K562 (cell line): ENCODE data around the gene AUNIP. TPM values are rescaled to one million over a fixed set of nuclear protein-coding genes. Genes with fewer than 3 reads are reported as not detected.

Experiments
- ATF1 ChIP-seq, 2 experiments: fragments of 450-650 bp in 1 of 2; IDR thresholded peaks; 2 replicates each; pipeline ENCODE4 v1.6.1; 2016; ENCODE audit warnings: missing compliant biosample characterization in 1 of 2, missing genetic modification characterization in 1 of 2
- BRCA1 ChIP-seq, 2 experiments: fragments of 450-650 bp in 1 of 2; sonication (generic) in 1 of 2; formaldehyde crosslinking in 1 of 2; IDR thresholded peaks; 2 replicates each; pipeline versions ENCODE4 v1.5.0 to v1.6.1; 2017 to 2020; ENCODE audit warnings: mild to moderate bottlenecking in 1 of 2, missing genetic modification reagents in 1 of 2
- CBX2 ChIP-seq: fragments of 200-600 bp; sonication (generic); IDR thresholded peaks from one replicate; pipeline ENCODE4 v1.6.1; 2012; ENCODE audit warnings: mild to moderate bottlenecking, low read length, inconsistent platforms; ENCODE audit not compliant: insufficient read depth, poor library complexity, severe bottlenecking
- ILK ChIP-seq: fragments of 450-650 bp; IDR thresholded peaks from 2 replicates; pipeline ENCODE4 v1.6.1; 2016; ENCODE audit warnings: missing genetic modification characterization, low read depth, mild to moderate bottlenecking, missing compliant biosample characterization, moderate library complexity, borderline replicate concordance
- KLF1 ChIP-seq: fragments of 450-650 bp; IDR thresholded peaks from 2 replicates; pipeline ENCODE4 v1.6.1; 2016; ENCODE audit warnings: missing genetic modification characterization, missing compliant biosample characterization
- NRF1 ChIP-seq, 2 experiments: fragments of 450-650 bp; IDR thresholded peaks in 1 of 2; conservative IDR thresholded peaks in 1 of 2; 2 replicates each; pipeline ENCODE4 v1.6.1; 2014; ENCODE audit warnings: mild to moderate bottlenecking in 2 of 2
- PRDM10 ChIP-seq: fragments of 450-650 bp; IDR thresholded peaks from 2 replicates; pipeline ENCODE4 v1.6.1; 2018; ENCODE audit not compliant: partially characterized antibody
- RAD51 ChIP-seq: fragments of 450-650 bp; IDR thresholded peaks from 2 replicates; pipeline ENCODE4 v1.7.1; 2016; ENCODE audit warnings: low read depth, mild to moderate bottlenecking, borderline replicate concordance
- SFPQ ChIP-seq: fragments of 200-400 bp; formaldehyde crosslinking; IDR thresholded peaks from 2 replicates; pipeline ENCODE4 v1.6.1; 2017; ENCODE audit warnings: mild to moderate bottlenecking, low read depth, low read length, moderate library complexity
- ZNF316 ChIP-seq: fragments of 450-650 bp; IDR thresholded peaks from 2 replicates; pipeline ENCODE4 v1.6.1; 2016
- ZNF740 ChIP-seq, 3 experiments: fragments of 200-800 bp in 1 of 3; sonication (Bioruptor generic) in 1 of 3; sonication (generic) in 1 of 3; formaldehyde crosslinking in 1 of 3; IDR thresholded peaks; 2 replicates each; pipeline versions ENCODE4 v1.6.1 to v1.8.0; 2016 to 2022; ENCODE audit warnings: mild to moderate bottlenecking in 2 of 3, missing compliant biosample characterization in 2 of 3, missing genetic modification characterization in 2 of 3, missing genetic modification reagents in 1 of 3
- polyA plus RNA-seq, 8 experiments: library from polyadenylated mRNA; depleted of rRNA in 4 of 8; stranded (reverse) in 5 of 8; unstranded in 3 of 8; fragments of >200 nt; fragmentation: Nextera tagmentation in 2 of 8; fragmentation: Illumina TruSeq in 1 of 8; extraction: Ambion mirVana in 2 of 8; extraction: Trizol in 1 of 8; gene quantifications; 2 replicates each; pipeline versions ENCODE4 v1.2.1 to v1.2.3, GENCODE V29; 2011 to 2014; ENCODE audit warnings: inconsistent platforms in 1 of 8, missing spikeins in 1 of 8
- total RNA-seq, 7 experiments: library from RNA; depleted of rRNA in 6 of 7; stranded (reverse); fragments of >200 nt in 6 of 7; fragmentation: Illumina TruSeq in 2 of 7; extraction: Trizol in 2 of 7; gene quantifications; 2 replicates each; pipeline versions ENCODE4 v1.2.1 to v1.2.3, GENCODE V29; 2011 to 2021; ENCODE audit warnings: low replicate concordance in 1 of 7
- TF ChIP-seq, protein P1 (sequence below): fragments of 450-650 bp; IDR thresholded peaks from 2 replicates; pipeline ENCODE4 v1.6.1; 2014; ENCODE audit warnings: low read depth, mild to moderate bottlenecking, moderate library complexity, borderline replicate concordance
- TF ChIP-seq, protein P2 (sequence below): fragments of 450-650 bp; IDR thresholded peaks from 2 replicates; pipeline ENCODE4 v1.6.1; 2016
- TF ChIP-seq, protein P3 (sequence below): sonication (generic); formaldehyde crosslinking; IDR thresholded peaks from 2 replicates; pipeline ENCODE4 v1.8.0; 2022; ENCODE audit warnings: missing genetic modification reagents, mild to moderate bottlenecking, moderate library complexity, borderline replicate concordance

The AUNIP gene
- total and polyA plus RNA-seq, 9 of the 15 experiments (the other 6 are each of a cell fraction or from before 2014, with no cell fraction given) = 12.1 to 53.8 (median 47.1) TPM

- no peak for TF ChIP-seq SFPQ
- TF ChIP-seq RAD51 = no peak
- TF ChIP-seq BRCA1 (IDR thresholded peaks at IDR 0.05) = no peak
- no peak for TF ChIP-seq BRCA1 (CRISPR knock-in tag; IDR thresholded peaks at IDR 0.05)
- no peak for TF ChIP-seq ATF1 (CRISPR knock-in tag; IDR thresholded peaks at IDR 0.05)
- TF ChIP-seq ATF1 (tag; IDR thresholded peaks at IDR 0.05) = peak; percentile 61
- TF ChIP-seq ZNF740 (CRISPR knock-in tag; IDR thresholded peaks at IDR 0.05) = peak; percentile 91
- peak in 1 of 2 experiments; percentile 69; a peak in 2 of 4 replicates for TF ChIP-seq ZNF740 (tag; IDR thresholded peaks at IDR 0.05)
- peak; percentile 2; the same call in 1 of the 2 replicates for TF ChIP-seq ZNF316
- peak in 1 of 2 experiments; percentile 9; a peak in 1 of 4 replicates for TF ChIP-seq NRF1 (conservative IDR thresholded peaks at IDR 0.05 in 1 of 2, IDR thresholded peaks at IDR 0.05 in 1 of 2)
- TF ChIP-seq, protein P1, sequence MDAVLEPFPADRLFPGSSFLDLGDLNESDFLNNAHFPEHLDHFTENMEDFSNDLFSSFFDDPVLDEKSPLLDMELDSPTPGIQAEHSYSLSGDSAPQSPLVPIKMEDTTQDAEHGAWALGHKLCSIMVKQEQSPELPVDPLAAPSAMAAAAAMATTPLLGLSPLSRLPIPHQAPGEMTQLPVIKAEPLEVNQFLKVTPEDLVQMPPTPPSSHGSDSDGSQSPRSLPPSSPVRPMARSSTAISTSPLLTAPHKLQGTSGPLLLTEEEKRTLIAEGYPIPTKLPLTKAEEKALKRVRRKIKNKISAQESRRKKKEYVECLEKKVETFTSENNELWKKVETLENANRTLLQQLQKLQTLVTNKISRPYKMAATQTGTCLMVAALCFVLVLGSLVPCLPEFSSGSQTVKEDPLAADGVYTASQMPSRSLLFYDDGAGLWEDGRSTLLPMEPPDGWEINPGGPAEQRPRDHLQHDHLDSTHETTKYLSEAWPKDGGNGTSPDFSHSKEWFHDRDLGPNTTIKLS = 0 out of 2 replicates have a peak, but pooled peaks have one; percentile 28
- TF ChIP-seq, protein P2, sequence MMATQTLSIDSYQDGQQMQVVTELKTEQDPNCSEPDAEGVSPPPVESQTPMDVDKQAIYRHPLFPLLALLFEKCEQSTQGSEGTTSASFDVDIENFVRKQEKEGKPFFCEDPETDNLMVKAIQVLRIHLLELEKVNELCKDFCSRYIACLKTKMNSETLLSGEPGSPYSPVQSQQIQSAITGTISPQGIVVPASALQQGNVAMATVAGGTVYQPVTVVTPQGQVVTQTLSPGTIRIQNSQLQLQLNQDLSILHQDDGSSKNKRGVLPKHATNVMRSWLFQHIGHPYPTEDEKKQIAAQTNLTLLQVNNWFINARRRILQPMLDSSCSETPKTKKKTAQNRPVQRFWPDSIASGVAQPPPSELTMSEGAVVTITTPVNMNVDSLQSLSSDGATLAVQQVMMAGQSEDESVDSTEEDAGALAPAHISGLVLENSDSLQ = no peak
- TF ChIP-seq, protein P3, sequence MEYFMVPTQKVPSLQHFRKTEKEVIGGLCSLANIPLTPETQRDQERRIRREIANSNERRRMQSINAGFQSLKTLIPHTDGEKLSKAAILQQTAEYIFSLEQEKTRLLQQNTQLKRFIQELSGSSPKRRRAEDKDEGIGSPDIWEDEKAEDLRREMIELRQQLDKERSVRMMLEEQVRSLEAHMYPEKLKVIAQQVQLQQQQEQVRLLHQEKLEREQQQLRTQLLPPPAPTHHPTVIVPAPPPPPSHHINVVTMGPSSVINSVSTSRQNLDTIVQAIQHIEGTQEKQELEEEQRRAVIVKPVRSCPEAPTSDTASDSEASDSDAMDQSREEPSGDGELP (CRISPR knock-in tag) = no peak
- TF ChIP-seq CBX2 = no peak
- TF ChIP-seq PRDM10 = peak; percentile 78
- no peak for TF ChIP-seq ILK (tag)
- TF ChIP-seq KLF1 (tag) = 0 out of 2 replicates have a peak, but pooled peaks have one; percentile 29
Observed at GRCh38 chr1:25906644-25907300, 47.5 kb upstream of the AUNIP start (continued).
